Esophagus squamous epithelium (tissue), 5 donors: ENCODE measurements around the gene CABP4. TPM values are rescaled to one million over a fixed set of nuclear protein-coding genes. Genes with fewer than 3 reads are reported as not detected.

Experiments used
- DNase-seq: peaks from one replicate; lab custom pipeline; 2025; lab: John Stamatoyannopoulos, UW
- H3K27ac ChIP-seq, 4 donors: fragments of 200-600 bp; sonication (generic); one replicate each; pipeline ENCODE4 v1.5.1; 2016 to 2019; ENCODE audit warnings: mild to moderate bottlenecking in 1 of 4
- H3K27me3 ChIP-seq, 4 donors: fragments of 200-600 bp; sonication (generic); 1 replicate in 3 of 4; 2 replicates in 1 of 4; pipeline versions ENCODE4 v1.5.1 to v1.6.0; 2017 to 2021; ENCODE audit warnings: antibody characterized with exemption in 1 of 4
- H3K36me3 ChIP-seq, 3 donors: fragments of 200-600 bp; sonication (generic); one replicate each; pipeline ENCODE4 v1.5.1; 2016 to 2019
- H3K4me1 ChIP-seq, 3 donors: fragments of 200-600 bp; sonication (generic); one replicate each; pipeline ENCODE4 v1.5.1; 2017 to 2019
- H3K4me3 ChIP-seq, 4 donors: fragments of 200-600 bp; sonication (generic); 1 replicate in 3 of 4; 2 replicates in 1 of 4; pipeline ENCODE4 v1.5.1; 2016 to 2019; ENCODE audit warnings: mild to moderate bottlenecking in 2 of 4, moderate library complexity in 1 of 4
- H3K9me3 ChIP-seq, 3 donors: fragments of 200-600 bp; sonication (generic); one replicate each; pipeline ENCODE4 v1.5.1; 2016 to 2019
- POLR2A ChIP-seq, 4 donors: fragments of 450-650 bp; IDR thresholded peaks; one replicate each; pipeline ENCODE4 v1.6.1; 2017; ENCODE audit warnings: antibody characterized with exemption in 4 of 4, mild to moderate bottlenecking in 4 of 4, moderate library complexity in 3 of 4
- WGBS, 2 donors: methylation state at CpG; one replicate each; pipeline ENCODE4 v1.1.5; 2018; 5-methylcytosine and 5-hydroxymethylcytosine counted together
- intact Hi-C: fragments of 100-400 bp; cut with DNase I; formaldehyde crosslinking; loops from one replicate; pipeline ENCODE4 v1.15.0; 2022
- small RNA-seq, 4 donors: library from RNA; depleted of rRNA; stranded (forward); fragments of <200 nt; gene quantifications; one replicate each; pipeline ENCODE3, GENCODE V24; 2016
- total RNA-seq, 4 donors: library from RNA; depleted of rRNA; stranded (reverse); fragments of >200 nt; gene quantifications; one replicate each; pipeline ENCODE4 v1.1.0, GENCODE V29; 2016
- TF ChIP-seq, protein P1 (sequence below), 6 experiments: fragments of 450-650 bp in 4 of 6; fragments of 200-600 bp in 2 of 6; sonication (generic) in 2 of 6; IDR thresholded peaks; one replicate each; pipeline ENCODE4 v1.5.1; 2016 to 2019; ENCODE audit warnings: antibody characterized with exemption in 6 of 6, mild to moderate bottlenecking in 4 of 6, moderate library complexity in 4 of 6
- donor health status: DM: yes; HTN: yes; CAD: no.

Gene CABP4
- total RNA-seq, 4 donors from 2014 or later = 0.38 TPM; not detected in 3

DNA sequence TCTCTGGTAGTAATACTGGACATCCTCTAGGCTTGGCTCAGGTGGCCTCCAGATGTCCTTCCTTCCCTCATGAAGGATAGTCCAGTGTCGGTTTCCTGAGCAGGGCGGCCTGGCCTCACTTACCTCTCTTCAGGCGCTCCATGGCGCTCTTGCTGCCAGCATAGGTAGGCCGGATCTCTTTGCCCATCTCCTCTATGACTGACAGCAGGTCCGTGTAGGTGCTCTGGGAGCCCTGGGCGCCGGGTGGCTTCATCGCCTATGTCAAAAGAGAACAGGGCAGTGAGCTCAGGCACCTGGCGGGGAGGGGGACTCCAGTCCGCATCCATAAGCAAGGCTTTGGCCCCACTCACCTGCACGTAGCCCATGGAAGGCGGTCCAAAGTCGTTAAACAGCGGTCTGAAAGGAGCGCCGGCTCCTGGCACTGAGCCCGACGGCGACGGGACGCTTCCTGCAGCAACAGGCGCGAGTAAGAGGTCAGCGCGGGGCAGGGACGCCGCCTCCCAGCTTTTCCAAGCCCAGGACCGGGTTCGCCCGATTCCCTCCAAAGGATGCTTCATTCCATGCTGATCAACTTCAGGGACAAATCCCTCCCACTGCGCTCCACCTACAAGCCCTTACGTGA, 52.2 kb downstream of the CABP4 start:
- intact Hi-C loops = no loop called here
- DNase-seq = no peak
- no peak for TF ChIP-seq POLR2A (IDR thresholded peaks at IDR 0.05)
- TF ChIP-seq, protein P1, sequence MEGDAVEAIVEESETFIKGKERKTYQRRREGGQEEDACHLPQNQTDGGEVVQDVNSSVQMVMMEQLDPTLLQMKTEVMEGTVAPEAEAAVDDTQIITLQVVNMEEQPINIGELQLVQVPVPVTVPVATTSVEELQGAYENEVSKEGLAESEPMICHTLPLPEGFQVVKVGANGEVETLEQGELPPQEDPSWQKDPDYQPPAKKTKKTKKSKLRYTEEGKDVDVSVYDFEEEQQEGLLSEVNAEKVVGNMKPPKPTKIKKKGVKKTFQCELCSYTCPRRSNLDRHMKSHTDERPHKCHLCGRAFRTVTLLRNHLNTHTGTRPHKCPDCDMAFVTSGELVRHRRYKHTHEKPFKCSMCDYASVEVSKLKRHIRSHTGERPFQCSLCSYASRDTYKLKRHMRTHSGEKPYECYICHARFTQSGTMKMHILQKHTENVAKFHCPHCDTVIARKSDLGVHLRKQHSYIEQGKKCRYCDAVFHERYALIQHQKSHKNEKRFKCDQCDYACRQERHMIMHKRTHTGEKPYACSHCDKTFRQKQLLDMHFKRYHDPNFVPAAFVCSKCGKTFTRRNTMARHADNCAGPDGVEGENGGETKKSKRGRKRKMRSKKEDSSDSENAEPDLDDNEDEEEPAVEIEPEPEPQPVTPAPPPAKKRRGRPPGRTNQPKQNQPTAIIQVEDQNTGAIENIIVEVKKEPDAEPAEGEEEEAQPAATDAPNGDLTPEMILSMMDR (IDR thresholded peaks at IDR 0.05) = no peak
- H3K27me3 ChIP-seq = peaks cover 0 to 49% (median 0%) of the 10 kb centered on the region in 4 donors
- 69% methylated on average over 2 of the region's 33 CpGs; no CpG with 5 or more reads in 1 of the 2 donors for whole genome bisulfite sequencing, 2 donors
- peaks cover 32 to 57% (median 47%) of the 10 kb centered on the region in 3 donors for H3K4me1 ChIP-seq
- H3K4me3 ChIP-seq = peak overlapping the region; percentile 68 to 90 (median 76)
- H3K9me3 ChIP-seq = no peaks in the 10 kb centered on the region
- peaks cover 0 to 12% (median 0%) of the 10 kb centered on the region in 3 donors for H3K36me3 ChIP-seq
- H3K27ac ChIP-seq = peak overlapping the region; percentile 96 to 99 (median 98)

DNA sequence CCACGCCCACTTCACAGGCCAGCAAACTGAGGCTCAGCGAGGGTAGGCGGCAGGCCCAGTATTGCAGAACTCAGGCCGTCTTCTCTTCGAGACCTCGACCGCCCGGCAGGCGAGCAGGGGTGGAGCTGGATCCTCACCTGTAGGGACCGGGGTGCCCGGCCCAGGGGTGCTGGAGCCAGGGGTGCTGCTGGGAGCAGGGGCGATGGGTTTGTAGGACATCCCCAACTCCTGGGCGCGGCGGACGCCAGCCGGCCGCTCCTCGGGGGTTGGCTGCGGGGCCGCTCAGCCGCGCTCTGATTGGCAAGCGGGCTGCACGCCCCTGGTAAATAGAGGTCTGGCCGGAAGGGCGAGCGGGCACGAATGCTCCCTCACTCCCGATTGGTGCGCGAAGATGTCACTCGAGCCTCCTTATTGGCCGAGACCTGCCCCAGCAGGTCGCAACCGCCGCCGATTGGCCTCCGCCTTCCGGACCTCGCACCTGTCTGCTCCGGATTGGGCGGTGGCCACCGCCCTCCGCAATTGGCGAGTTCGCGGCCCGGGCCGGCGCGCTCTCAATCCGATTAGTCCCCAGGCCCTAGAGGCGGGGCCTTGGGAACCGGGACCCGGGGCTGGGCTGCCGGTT, 52.8 kb downstream of the CABP4 start, which contains the start of gene CDK2AP2:
Gene CDK2AP2 (minus strand): TSS at position 299 of the 622 bp plus-strand sequence. CDS start 80 bp downstream, at position 219.
- H3K4me1 ChIP-seq = peaks cover 32 to 57% (median 47%) of the 10 kb centered on the region in 3 donors
- no CpG with 5 or more reads among the region's 57 CpGs for WGBS, 2 donors
- intact Hi-C loops = no loop called here
- H3K36me3 ChIP-seq = peaks cover 0 to 6% (median 0%) of the 10 kb centered on the region in 3 donors
- H3K9me3 ChIP-seq = no peaks in the 10 kb centered on the region
- peak; percentile 95 for DNase-seq
- peak within 1 kb of the TSS; percentile 96 to 99 (median 98) for H3K27ac ChIP-seq
- peaks cover 0 to 49% (median 0%) of the 10 kb centered on the region in 4 donors for H3K27me3 ChIP-seq
- H3K4me3 ChIP-seq = peak within 1 kb of the TSS; percentile 68 to 90 (median 76)
- peak in 3 of 4 donors; percentile 83 to 97 (median 95) for TF ChIP-seq POLR2A (IDR thresholded peaks at IDR 0.05)
- TF ChIP-seq, protein P1 (IDR thresholded peaks at IDR 0.05) = peak in 2 of 6 experiments; percentile 9 to 23

DNA sequence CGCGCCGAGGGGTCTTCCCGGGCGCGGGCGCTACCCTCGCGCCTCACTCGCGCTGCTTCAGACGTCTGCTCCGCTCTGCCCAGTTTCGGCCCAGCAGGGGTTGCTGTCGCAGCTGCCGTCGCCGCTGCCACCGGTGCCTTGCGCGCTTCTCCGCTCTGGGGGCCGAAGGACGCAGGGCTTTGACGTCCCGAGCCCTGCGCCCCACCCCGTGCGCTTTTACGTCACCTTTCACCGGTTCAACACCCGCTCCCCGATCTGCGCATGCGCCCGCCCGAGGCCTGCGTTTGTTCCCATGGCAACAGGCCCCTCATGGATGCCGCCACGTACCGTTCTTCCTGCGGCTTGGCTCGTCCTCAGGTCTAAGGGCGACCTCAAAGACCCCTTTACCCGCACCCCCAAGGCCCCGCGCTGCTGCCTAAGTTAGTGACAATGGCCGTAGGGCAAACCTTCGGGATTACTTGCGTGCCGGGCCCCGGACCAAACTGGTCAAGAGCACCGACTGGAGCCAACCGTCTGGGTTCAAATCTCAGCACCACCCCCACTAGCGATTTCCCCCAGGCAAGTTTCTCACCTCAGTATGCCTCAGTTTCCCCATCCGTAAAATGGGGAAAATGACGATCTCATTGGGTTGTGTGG, 53.5 kb downstream of the CABP4 start:
- WGBS, 2 donors = 2 to 3% methylated on average over 8 to 20 of the region's 57 CpGs

DNA sequence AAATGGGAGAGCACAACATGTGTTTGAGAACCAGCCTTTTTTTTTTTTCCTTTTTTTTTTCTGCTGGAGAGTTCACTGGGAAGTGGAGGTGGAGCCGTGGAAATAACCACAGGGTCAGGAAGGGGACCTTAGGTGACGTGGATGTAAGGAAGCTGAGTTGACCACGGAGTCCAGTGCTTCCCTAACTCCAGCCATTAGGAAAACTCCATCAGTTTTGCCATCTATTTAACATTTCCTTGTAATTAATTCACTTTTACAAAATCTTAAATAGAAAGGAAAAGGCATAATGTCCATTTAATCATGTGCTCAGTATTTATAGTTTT, 54.8 kb downstream of the CABP4 start:
- no peaks in the 10 kb centered on the region for H3K9me3 ChIP-seq
- H3K36me3 ChIP-seq = peaks cover 0 to 6% (median 0%) of the 10 kb centered on the region in 3 donors
- 34 to 59% methylated on average over 3 of the region's 3 CpGs for WGBS, 2 donors
- no peak for TF ChIP-seq POLR2A (IDR thresholded peaks at IDR 0.05)
- TF ChIP-seq, protein P1 (IDR thresholded peaks at IDR 0.05) = no peak
- intact Hi-C loops = no loop called here
- H3K4me3 ChIP-seq = no peak overlapping the region
- DNase-seq = no peak
- H3K27ac ChIP-seq = no peak overlapping the region
- H3K27me3 ChIP-seq = peaks cover 0 to 49% (median 0%) of the 10 kb centered on the region in 4 donors
- H3K4me1 ChIP-seq = peaks cover 26 to 37% (median 30%) of the 10 kb centered on the region in 3 donors

More for the DNA sequence above, 53.5 kb downstream of the CABP4 start:
- peak; percentile 80 for DNase-seq
- peaks cover 30 to 51% (median 42%) of the 10 kb centered on the region in 3 donors for H3K4me1 ChIP-seq
- H3K27me3 ChIP-seq = peaks cover 0 to 49% (median 0%) of the 10 kb centered on the region in 4 donors
- peak overlapping the region; percentile 96 to 99 (median 98) for H3K27ac ChIP-seq
- intact Hi-C loops = no loop called here
- peaks cover 0 to 6% (median 0%) of the 10 kb centered on the region in 3 donors for H3K36me3 ChIP-seq
- H3K4me3 ChIP-seq = peak overlapping the region; percentile 68 to 90 (median 76)
- TF ChIP-seq, protein P1 (IDR thresholded peaks at IDR 0.05) = peak in 1 of 6 experiments; percentile 7
- TF ChIP-seq POLR2A (IDR thresholded peaks at IDR 0.05) = peak in 2 of 4 donors; percentile 21 to 69
- no peaks in the 10 kb centered on the region for H3K9me3 ChIP-seq

Small RNA genes within 50 kb of the gene (small RNA-seq; reads per million reads assigned to genes)
- 0 to 0.60 (median 0.08) reads per million in 4 donors for gene MIR6752

Other genes starting within 250 kb of the CABP4 start
- 10 to 100 TPM; 54.1 to 93.2 (median 68.5) TPM for gene GRK2, start 188.9 kb upstream of the CABP4 start, total RNA-seq
- 10 to 100 TPM; 27.4 to 50.6 (median 41.6) TPM for gene ANKRD13D, start 166.1 kb upstream of the CABP4 start, total RNA-seq
- gene SSH3, start 151.8 kb upstream of the CABP4 start, total RNA-seq = 10 to 100 TPM; 51.4 to 78.4 (median 64.8) TPM
- gene POLD4, start 101.8 kb upstream of the CABP4 start, total RNA-seq = 100 to 1,000 TPM in 1 of 4 donors, 10 to 100 TPM in 3; 62.6 to 113 (median 74.7) TPM
- gene CLCF1, start 81.8 kb upstream of the CABP4 start, total RNA-seq = 1 to 10 TPM; 2.3 to 6.8 (median 2.7) TPM
- 10 to 100 TPM; 10.6 to 18.3 (median 12.7) TPM for gene RAD9A, start 63.4 kb upstream of the CABP4 start, total RNA-seq
- gene PPP1CA, start 53.5 kb upstream of the CABP4 start, total RNA-seq = 100 to 1,000 TPM; 146 to 202 (median 185) TPM
- 1 to 10 TPM; 1.7 to 7.2 (median 3.5) TPM for gene TBC1D10C, start 51.3 kb upstream of the CABP4 start, total RNA-seq
- gene CARNS1, start 39.7 kb upstream of the CABP4 start, total RNA-seq = under 1 TPM; 0.09 to 0.76 (median 0.25) TPM
- 100 to 1,000 TPM in 3 of 4 donors, 10 to 100 TPM in 1; 67.5 to 121 (median 113) TPM for gene RPS6KB2, start 26.9 kb upstream of the CABP4 start, total RNA-seq
- 10 to 100 TPM in 1 of 4 donors, 1 to 10 TPM in 3; 5.9 to 14.1 (median 6.8) TPM for gene PTPRCAP, start 17.7 kb upstream of the CABP4 start, total RNA-seq
- gene CORO1B, start 11.9 kb upstream of the CABP4 start, total RNA-seq = 100 to 1,000 TPM in 1 of 4 donors, 10 to 100 TPM in 3; 52.2 to 122 (median 57.6) TPM
- not detected for gene GPR152, start 2.6 kb upstream of the CABP4 start, total RNA-seq
- 100 to 1,000 TPM; 109 to 205 (median 145) TPM for gene TMEM134, start 13.9 kb downstream of the CABP4 start, total RNA-seq
- 10 to 100 TPM; 16.8 to 63.3 (median 28.3) TPM for gene AIP, start 27.7 kb downstream of the CABP4 start, total RNA-seq
- 10 to 100 TPM; 24.5 to 35.9 (median 28.7) TPM for gene PITPNM1, start 50.0 kb downstream of the CABP4 start, total RNA-seq
- gene CDK2AP2, start 52.8 kb downstream of the CABP4 start, total RNA-seq = 10 to 100 TPM; 32.0 to 55.2 (median 38.1) TPM
- not detected for gene CABP2, start 68.1 kb downstream of the CABP4 start, total RNA-seq
- 1,000 to 10,000 TPM; 2,883 to 4,990 (median 3,239) TPM for gene GSTP1, start 128.5 kb downstream of the CABP4 start, total RNA-seq
- gene NDUFV1, start 151.6 kb downstream of the CABP4 start, total RNA-seq = 100 to 1,000 TPM; 206 to 260 (median 254) TPM
- 10 to 100 TPM; 37.5 to 68.0 (median 47.0) TPM for gene NUDT8, start 174.6 kb downstream of the CABP4 start, total RNA-seq
- not detected for gene TBX10, start 184.4 kb downstream of the CABP4 start, total RNA-seq
- gene ACY3, start 195.4 kb downstream of the CABP4 start, total RNA-seq = under 1 TPM in 1 of 4 donors, not detected in 3; 0.44 TPM
- gene ALDH3B2, start 219.3 kb downstream of the CABP4 start, total RNA-seq = 100 to 1,000 TPM in 3 of 4 donors, 10 to 100 TPM in 1; 62.6 to 181 (median 120) TPM